ENCODE data around the gene TRIM9. TPM values are rescaled to one million over a fixed set of nuclear protein-coding genes. Genes with fewer than 3 reads are reported as not detected.

The TRIM9 gene
- total RNA-seq, 3 donors from 2014 or later: 0.72 to 8.7 (median 3.9) TPM

GRCh38 chr14:50985859-50986331 is 109.0 kb downstream of the TRIM9 start:
- ATAC-seq (no peak), DNase-seq (no peak)
- no peaks in the 10 kb centered on the region for H3K4me1 ChIP-seq (ENCODE audit: low read depth)
- no peak overlapping the region for H3K4me3 ChIP-seq
- TF ChIP-seq CTCF (IDR thresholded peaks at IDR 0.05): no peak
- H3K9me3 ChIP-seq: no peaks in the 10 kb centered on the region
- intact Hi-C loops (cut with DNase I, micrococcal nuclease): no loop called here
- H3K36me3 ChIP-seq (ENCODE audit: low read depth): no peaks in the 10 kb centered on the region

- Histone ChIP-seq H3K4me3 (no peak overlapping the region), H3K36me3 (ENCODE audit: low read depth) (no peaks in the 10 kb centered on the region), H3K4me1 (ENCODE audit: low read depth) (no peaks in the 10 kb centered on the region), H3K9me3 (no peaks in the 10 kb centered on the region)
- TF ChIP-seq CTCF (IDR thresholded peaks at IDR 0.05): no peak
- intact Hi-C loops (cut with DNase I, micrococcal nuclease): no loop called here
- ATAC-seq (no peak), DNase-seq (no peak)
These were observed 109.6 kb downstream of the TRIM9 start for GRCh38 chr14:50985124-50985858.

GRCh38 chr14:50984036-50984710 is 110.7 kb downstream of the TRIM9 start:
- ATAC-seq (no peak), DNase-seq (no peak)
- no peak for TF ChIP-seq CTCF (IDR thresholded peaks at IDR 0.05)
- Histone ChIP-seq H3K36me3 (ENCODE audit: low read depth) (no peaks in the 10 kb centered on the region), H3K4me3 (no peak overlapping the region), H3K4me1 (ENCODE audit: low read depth) (no peaks in the 10 kb centered on the region), H3K9me3 (no peaks in the 10 kb centered on the region)
- intact Hi-C loops (cut with DNase I, micrococcal nuclease): no loop called here

DNA sequence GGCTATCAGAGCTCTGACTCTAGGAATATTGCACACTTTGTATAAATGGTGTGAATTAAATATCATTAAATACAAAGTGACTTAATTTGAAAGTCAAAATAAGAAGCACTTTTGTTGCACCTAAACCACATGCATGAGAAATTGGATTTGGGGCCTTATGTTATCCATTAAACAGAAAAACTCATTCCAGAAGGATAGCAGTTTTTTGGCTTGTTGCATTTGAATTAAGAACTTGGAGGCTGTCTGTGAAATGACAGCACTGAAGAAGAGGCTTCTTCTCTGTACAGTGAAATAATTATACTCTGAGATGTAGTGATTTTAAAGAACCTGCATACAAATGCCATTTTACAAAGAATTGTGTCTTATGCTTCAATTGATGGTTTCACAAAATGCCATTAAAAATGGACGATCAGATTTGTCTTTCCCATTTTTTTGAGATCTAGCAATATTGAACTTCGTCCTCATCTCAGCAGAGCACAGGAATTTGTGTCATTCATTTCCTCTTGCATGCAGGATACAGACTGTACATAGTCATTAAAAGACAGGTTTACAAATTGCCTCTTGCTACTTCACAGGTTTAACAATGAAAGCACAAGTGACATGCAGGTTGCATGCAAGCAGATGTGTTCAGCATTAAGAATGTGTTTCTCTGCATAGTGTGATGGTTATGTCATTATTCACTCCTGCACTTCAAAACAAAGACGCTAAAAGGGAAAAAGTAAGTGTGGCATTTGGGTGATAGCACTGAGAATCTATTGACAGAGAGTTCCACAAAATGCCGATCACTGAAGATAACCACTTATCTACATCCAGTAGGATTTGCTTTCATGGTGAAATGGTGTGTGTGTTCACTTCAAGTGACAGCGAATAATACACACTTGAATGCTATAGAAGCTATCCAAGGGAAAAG is 114.7 kb downstream of the TRIM9 start:
- ATAC-seq (peak; percentile 35), DNase-seq (no peak)
- intact Hi-C loops (cut with DNase I, micrococcal nuclease): no loop called here

More for the DNA sequence above, 114.7 kb downstream of the TRIM9 start:
- Histone ChIP-seq H3K9me3 (no peaks in the 10 kb centered on the region), H3K36me3 (ENCODE audit: low read depth) (no peaks in the 10 kb centered on the region), H3K4me1 (ENCODE audit: low read depth) (no peaks in the 10 kb centered on the region), H3K4me3 (no peak overlapping the region)
- TF ChIP-seq CTCF (IDR thresholded peaks at IDR 0.05): no peak

Measured in mucosa of descending colon (tissue), 3 donors.